PC-3 (cell line): ENCODE measurements around the gene LUC7L3. TPM values are rescaled to one million over a fixed set of nuclear protein-coding genes. Genes with fewer than 3 reads are reported as not detected.

ENCODE experiments used
- ATAC-seq: fragments of 200-7000 bp; cut with Tn5 transposase; 2 replicates; pipeline ENCODE4 v1.9.1; 2020; ENCODE audit warnings: mild to moderate bottlenecking, moderate library complexity
- BruUV-seq: library from RNA; stranded (reverse); fragments of 400-500 nt; replicated peaks from 2 replicates; lab custom pipeline; 2021; lab: Mats Ljungman, UMichigan
- CTCF ChIA-PET: fragments of 300-600 bp; sonication (Branson Sonifier 250); formaldehyde crosslinking; loops from one replicate; lab custom pipeline; 2022; ENCODE audit warnings: antibody characterized with exemption; lab: Charles Lee
- POLR2A ChIA-PET: fragments of 300-600 bp; sonication (Branson Sonifier 250); formaldehyde crosslinking; loops from one replicate; lab custom pipeline; 2022; ENCODE audit warnings: antibody characterized with exemption; ENCODE audit not compliant: unreplicated experiment; lab: Charles Lee
- DNase-seq: peaks from one replicate; pipeline ENCODE4 v3.0.0-alpha.2; 2015
- H2AFZ ChIP-seq: fragments of 300-600 bp; sonication (generic); 2 replicates; pipeline ENCODE4 v1.6.0; 2016; ENCODE audit warnings: antibody characterized with exemption, low read length
- H3F3A ChIP-seq: fragments of 300-600 bp; sonication (generic); one replicate; pipeline ENCODE4 v1.6.0; 2017; ENCODE audit warnings: antibody characterized with exemption, low read length, control low read depth, mild to moderate bottlenecking; ENCODE audit not compliant: unreplicated experiment
- H3K27ac ChIP-seq: fragments of 300-600 bp; sonication (generic); 2 replicates; pipeline ENCODE4 v1.5.1; 2016; ENCODE audit warnings: mild to moderate bottlenecking, low read length
- H3K27me3 ChIP-seq: fragments of 300-600 bp; sonication (generic); 2 replicates; pipeline ENCODE4 v1.6.1; 2016; ENCODE audit warnings: low read length, mixed read lengths
- H3K36me3 ChIP-seq: fragments of 300-600 bp; sonication (generic); 2 replicates; pipeline ENCODE4 v1.6.1; 2016; ENCODE audit warnings: low read depth, mixed run types, low read length, mixed read lengths
- H3K4me1 ChIP-seq: fragments of 300-600 bp; sonication (generic); 2 replicates; pipeline ENCODE4 v1.5.1; 2016; ENCODE audit warnings: low read length; ENCODE audit not compliant: insufficient read depth
- H3K4me2 ChIP-seq: fragments of 300-600 bp; sonication (generic); 2 replicates; pipeline ENCODE4 v1.6.0; 2016; ENCODE audit warnings: low read length
- H3K4me3 ChIP-seq: fragments of 300-600 bp; sonication (generic); 2 replicates; pipeline ENCODE4 v1.5.1; 2016; ENCODE audit warnings: mild to moderate bottlenecking, low read length, mixed read lengths
- H3K79me2 ChIP-seq: fragments of 300-600 bp; sonication (generic); 2 replicates; pipeline ENCODE4 v1.6.1; 2017; ENCODE audit warnings: low read length, mixed read lengths
- H3K9ac ChIP-seq: fragments of 300-600 bp; sonication (generic); 2 replicates; pipeline ENCODE4 v1.6.0; 2016; ENCODE audit warnings: mild to moderate bottlenecking, low read length
- H3K9me2 ChIP-seq: fragments of 300-600 bp; sonication (generic); replicated peaks from 2 replicates; pipeline ENCODE4 v1.6.1; 2016; ENCODE audit warnings: mixed run types, low read length, mixed read lengths
- H3K9me3 ChIP-seq: fragments of 300-600 bp; sonication (generic); 2 replicates; pipeline ENCODE4 v1.6.1; 2016; ENCODE audit warnings: low read length, mixed read lengths
- H4K20me1 ChIP-seq: fragments of 300-600 bp; sonication (generic); 2 replicates; pipeline ENCODE4 v1.6.1; 2016; ENCODE audit warnings: low read length, mixed read lengths
- CTCF ChIP-seq: fragments of 300-600 bp; sonication (generic); conservative IDR thresholded peaks from 2 replicates; pipeline ENCODE4 v1.5.1; 2017; ENCODE audit warnings: antibody characterized with exemption, low read depth, mild to moderate bottlenecking, low read length
- EZH2 ChIP-seq: fragments of 300-600 bp; sonication (generic); IDR thresholded peaks from one replicate; pipeline ENCODE4 v1.6.1; 2017; ENCODE audit warnings: antibody characterized with exemption, mild to moderate bottlenecking, low read length; ENCODE audit not compliant: unreplicated experiment
- EZH2phosphoT487 ChIP-seq: fragments of 300-600 bp; sonication (generic); IDR thresholded peaks from 2 replicates; pipeline ENCODE4 v1.6.1; 2018; ENCODE audit warnings: mild to moderate bottlenecking, antibody characterized with exemption, low read length, borderline replicate concordance
- intact Hi-C: fragments of 100-400 bp; cut with micrococcal nuclease; formaldehyde crosslinking; loops from 2 replicates; pipeline ENCODE4 v1.9.0; 2023
- total RNA-seq: library from RNA; depleted of rRNA; stranded (reverse); fragments of >200 nt; gene quantifications from 2 replicates; pipeline ENCODE4 v1.2.3, GENCODE V29; 2014

LUC7L3 gene
- total RNA-seq, 1 experiment from 2014 or later = 43.0 TPM

DNA sequence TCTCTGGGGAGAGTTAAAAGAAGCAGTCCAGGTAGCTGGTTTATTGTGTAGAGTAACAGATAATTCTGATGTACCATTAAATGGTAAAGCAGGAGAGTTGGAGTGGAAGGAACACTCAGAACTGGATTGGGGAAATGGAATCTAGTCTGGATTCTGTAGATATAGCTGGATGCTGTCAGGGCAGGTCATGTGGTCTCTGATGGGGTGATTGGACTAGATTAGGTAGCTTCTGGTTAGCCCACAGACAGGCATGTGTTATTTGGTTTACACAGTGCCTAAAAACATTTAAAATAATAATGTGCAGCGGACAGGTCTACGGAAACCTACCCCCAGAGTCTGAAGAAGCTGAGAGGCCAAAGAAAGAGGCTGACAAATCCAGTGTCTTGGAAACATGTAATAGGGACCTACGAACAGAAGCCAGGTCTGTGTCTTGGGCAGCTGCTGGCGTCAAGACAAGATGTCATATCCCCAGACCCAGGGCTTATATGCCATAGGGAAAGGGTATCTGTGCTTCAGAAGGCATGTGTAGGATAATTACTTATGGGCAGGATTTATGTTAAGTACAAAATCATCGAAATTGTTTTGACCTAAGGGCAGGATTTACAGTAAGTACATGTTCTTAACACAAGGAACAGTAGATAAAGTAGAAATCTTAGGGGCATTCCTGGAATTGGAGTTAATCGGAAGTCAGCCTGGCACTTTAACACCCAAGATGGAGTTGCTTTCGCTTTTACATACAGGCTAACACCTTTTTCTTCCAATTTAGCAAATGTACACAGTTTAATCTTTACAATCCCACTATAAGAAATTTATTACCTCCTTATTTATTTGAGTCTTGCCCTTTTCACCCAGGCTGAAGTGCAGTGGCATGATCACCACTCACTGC, 12.4 kb downstream of the LUC7L3 start:
- DNase-seq = no peak
- intact Hi-C loops = no loop called here
- no peaks in the 10 kb centered on the region for H3K9me2 ChIP-seq
- peaks cover 89% of the 10 kb centered on the region for H4K20me1 ChIP-seq
- ChIA-PET CTCF (no interaction called here), POLR2A (no interaction called here)
- no TSS peak for BruUV-seq
- no peak for ATAC-seq
- H3K27ac ChIP-seq = no peak overlapping the region
- H3K36me3 ChIP-seq = peaks cover 8% of the 10 kb centered on the region; the same call in 1 of the 2 replicates
- no peak overlapping the region for H3K4me3 ChIP-seq
- peaks cover 11% of the 10 kb centered on the region for H3K4me1 ChIP-seq
- TF ChIP-seq EZH2 = no peak
- TF ChIP-seq EZH2phosphoT487 = no peak
- TF ChIP-seq CTCF = no peak
- no peaks in the 10 kb centered on the region for H3K27me3 ChIP-seq
- peaks cover 7% of the 10 kb centered on the region for H3F3A ChIP-seq
- no peak overlapping the region for H3K4me2 ChIP-seq
- H2AFZ ChIP-seq = no peak overlapping the region
- no peak overlapping the region for H3K9ac ChIP-seq
- H3K9me3 ChIP-seq = no peaks in the 10 kb centered on the region
- H3K79me2 ChIP-seq = peaks cover 100% of the 10 kb centered on the region

DNA sequence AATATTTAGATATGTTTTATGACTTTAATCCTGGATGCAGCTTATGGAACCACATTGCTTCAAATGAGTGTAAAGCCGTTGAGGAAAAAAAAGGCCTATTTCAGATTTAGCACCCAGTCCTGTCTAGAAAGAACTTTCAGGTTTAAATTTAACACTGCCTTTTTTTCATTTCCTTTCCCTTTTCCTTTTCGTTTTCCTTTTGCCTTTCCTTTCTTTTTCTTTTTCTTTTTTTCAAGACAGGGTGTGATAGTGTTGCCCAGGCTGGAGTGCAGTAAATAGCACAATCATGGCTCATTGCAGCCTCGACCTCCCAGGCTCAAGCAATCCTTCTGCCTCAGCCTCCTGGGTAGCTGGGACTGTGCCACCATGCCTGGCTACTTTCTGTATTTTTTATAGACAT, 15.9 kb downstream of the LUC7L3 start:
- no peaks in the 10 kb centered on the region for H3K4me1 ChIP-seq
- H4K20me1 ChIP-seq = peaks cover 76% of the 10 kb centered on the region
- H3K36me3 ChIP-seq = peaks cover 38% of the 10 kb centered on the region; the same call in 1 of the 2 replicates
- DNase-seq (no peak), ATAC-seq (no peak)
- H3K9ac ChIP-seq = no peak overlapping the region
- no peaks in the 10 kb centered on the region for H3K9me3 ChIP-seq
- H3F3A ChIP-seq = peaks cover 5% of the 10 kb centered on the region
- H3K4me3 ChIP-seq = no peak overlapping the region
- peaks cover 100% of the 10 kb centered on the region for H3K79me2 ChIP-seq
- no peak for TF ChIP-seq EZH2
- no peak for TF ChIP-seq EZH2phosphoT487
- no peak for TF ChIP-seq CTCF
- no peaks in the 10 kb centered on the region for H3K27me3 ChIP-seq
- no peaks in the 10 kb centered on the region for H3K9me2 ChIP-seq
- H3K27ac ChIP-seq = no peak overlapping the region
- H3K4me2 ChIP-seq = no peak overlapping the region
- POLR2A ChIA-PET = no interaction called here
- intact Hi-C loops = no loop called here
- no peak overlapping the region for H2AFZ ChIP-seq
- CTCF ChIA-PET = no interaction called here
- no TSS peak for BruUV-seq

DNA sequence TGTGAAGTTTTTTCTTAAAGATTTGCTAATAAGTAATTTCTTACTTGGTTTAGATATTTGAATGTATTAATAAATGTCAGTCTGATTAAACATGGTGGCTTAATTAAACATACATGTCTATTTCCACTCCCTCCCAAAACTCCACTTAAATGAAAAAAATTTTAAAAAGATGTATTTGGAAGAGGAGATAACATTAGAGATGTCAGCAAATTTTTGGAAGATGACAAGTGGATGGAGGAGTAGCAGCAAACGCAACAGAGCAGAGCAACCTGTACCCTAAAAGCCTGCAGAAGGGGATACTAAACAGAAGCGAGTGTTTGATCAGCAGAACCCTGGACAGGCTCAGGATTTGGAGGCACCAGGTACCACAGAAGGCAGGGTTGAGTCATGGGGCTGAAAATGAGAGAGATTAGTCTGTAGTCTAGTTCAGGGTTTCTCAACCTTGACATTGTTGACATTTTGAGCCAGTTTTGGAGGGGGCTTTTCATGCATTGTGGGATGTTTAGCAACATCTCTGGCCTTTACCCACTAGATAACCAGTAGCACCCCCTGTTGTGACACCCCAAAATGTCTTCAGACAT, 17.8 kb downstream of the LUC7L3 start:
- peaks cover 5% of the 10 kb centered on the region for H3F3A ChIP-seq
- no peaks in the 10 kb centered on the region for H3K9me3 ChIP-seq
- no peak overlapping the region for H2AFZ ChIP-seq
- POLR2A ChIA-PET = no interaction called here
- peaks cover 88% of the 10 kb centered on the region for H3K79me2 ChIP-seq
- H4K20me1 ChIP-seq = peaks cover 62% of the 10 kb centered on the region
- intact Hi-C loops = no loop called here
- no peak for DNase-seq
- no TSS peak for BruUV-seq
- no peaks in the 10 kb centered on the region for H3K4me1 ChIP-seq
- peaks cover 56% of the 10 kb centered on the region for H3K36me3 ChIP-seq
- H3K9me2 ChIP-seq = no peaks in the 10 kb centered on the region
- TF ChIP-seq EZH2 (no peak), CTCF (no peak), EZH2phosphoT487 (no peak)
- no peak overlapping the region for H3K4me3 ChIP-seq
- H3K27me3 ChIP-seq = no peaks in the 10 kb centered on the region
- H3K27ac ChIP-seq = no peak overlapping the region
- H3K4me2 ChIP-seq = no peak overlapping the region
- CTCF ChIA-PET = no interaction called here
- H3K9ac ChIP-seq = no peak overlapping the region
- no peak for ATAC-seq
